Suprapubic skin (tissue), 4 donors: Measurements from ENCODE around the gene CALB2. TPM values are rescaled to one million over a fixed set of nuclear protein-coding genes. Genes with fewer than 3 reads are reported as not detected.

Experiments
- DNase-seq, 2 donors: peaks; one replicate each; pipeline ENCODE4 v3.0.0-alpha.2; 2019; ENCODE audit warnings: low spot score in 2 of 2
- H3K27ac ChIP-seq: fragments of 200-600 bp; sonication (generic); one replicate; pipeline ENCODE4 v1.5.1; 2019
- H3K27me3 ChIP-seq: fragments of 200-600 bp; sonication (generic); one replicate; pipeline ENCODE4 v1.5.1; 2019
- H3K36me3 ChIP-seq: fragments of 200-600 bp; sonication (generic); one replicate; pipeline ENCODE4 v1.5.1; 2019
- H3K4me1 ChIP-seq: fragments of 200-600 bp; sonication (generic); one replicate; pipeline ENCODE4 v1.5.1; 2019
- H3K4me3 ChIP-seq: fragments of 200-600 bp; sonication (generic); one replicate; pipeline ENCODE4 v1.5.1; 2019; ENCODE audit warnings: mild to moderate bottlenecking
- H3K9me3 ChIP-seq: fragments of 200-600 bp; sonication (generic); one replicate; pipeline ENCODE4 v1.5.1; 2019
- CTCF ChIP-seq, 2 donors: fragments of 200-600 bp in 1 of 2; fragments of 450-650 bp in 1 of 2; sonication (generic) in 1 of 2; IDR thresholded peaks; one replicate each; pipeline ENCODE4 v1.5.1; 2016 to 2019; ENCODE audit warnings: antibody characterized with exemption in 2 of 2, mild to moderate bottlenecking in 1 of 2, moderate library complexity in 1 of 2
- EP300 ChIP-seq: sonication (generic); formaldehyde crosslinking; IDR thresholded peaks from one replicate; pipeline ENCODE4 v1.6.1; 2017; ENCODE audit warnings: antibody characterized with exemption
- POLR2A ChIP-seq, 2 donors: fragments of 450-650 bp; IDR thresholded peaks; one replicate each; pipeline ENCODE4 v1.6.1; 2017; ENCODE audit warnings: antibody characterized with exemption in 2 of 2, mild to moderate bottlenecking in 2 of 2, moderate library complexity in 2 of 2
- POLR2AphosphoS5 ChIP-seq, 3 donors: sonication (generic); formaldehyde crosslinking; IDR thresholded peaks; one replicate each; pipeline ENCODE4 v1.6.1; 2017; ENCODE audit warnings: antibody characterized with exemption in 3 of 3
- WGBS: methylation state at CpG from one replicate; pipeline ENCODE4 v1.1.5; 2018; 5-methylcytosine and 5-hydroxymethylcytosine counted together
- total RNA-seq, 4 donors: library from RNA; depleted of rRNA; stranded (reverse); fragments of >200 nt; gene quantifications; one replicate each; pipeline ENCODE4 v1.1.0, GENCODE V29; 2016

The CALB2 gene
- total RNA-seq, 4 donors from 2014 or later: 4.3 to 7.7 (median 5.6) TPM

GRCh38 chr16:71426069-71426879 lies 67.8 kb downstream of the CALB2 start:
- peak overlapping the region; percentile 7 for H3K4me3 ChIP-seq
- peaks cover 40% of the 10 kb centered on the region for H3K27me3 ChIP-seq
- H3K36me3 ChIP-seq: no peaks in the 10 kb centered on the region
- WGBS: 1% methylated on average over 33 of the region's 48 CpGs
- no peaks in the 10 kb centered on the region for H3K9me3 ChIP-seq
- no peaks in the 10 kb centered on the region for H3K4me1 ChIP-seq
- peak in 1 of 2 donors; percentile 59 for DNase-seq
- H3K27ac ChIP-seq: no peak overlapping the region
- TF ChIP-seq CTCF (IDR thresholded peaks at IDR 0.05) (no peak), EP300 (no peak), POLR2AphosphoS5 (IDR thresholded peaks at IDR 0.05) (no peak)

GRCh38 chr16:71426880-71427615 lies 68.5 kb downstream of the CALB2 start:
- Histone ChIP-seq H3K4me3 (no peak overlapping the region), H3K27ac (no peak overlapping the region), H3K4me1 (no peaks in the 10 kb centered on the region), H3K36me3 (no peaks in the 10 kb centered on the region), H3K27me3 (peaks cover 36% of the 10 kb centered on the region), H3K9me3 (no peaks in the 10 kb centered on the region)
- DNase-seq: peak in 1 of 2 donors; percentile 37
- TF ChIP-seq POLR2A (IDR thresholded peaks at IDR 0.05) (no peak), POLR2AphosphoS5 (IDR thresholded peaks at IDR 0.05) (no peak), CTCF (IDR thresholded peaks at IDR 0.05) (no peak), EP300 (no peak)
- WGBS: 73% methylated on average over 12 of the region's 12 CpGs

- no peaks in the 10 kb centered on the region for H3K36me3 ChIP-seq
- DNase-seq: no peak
- TF ChIP-seq EP300 (no peak), POLR2A (IDR thresholded peaks at IDR 0.05) (no peak), CTCF (IDR thresholded peaks at IDR 0.05) (no peak), POLR2AphosphoS5 (IDR thresholded peaks at IDR 0.05) (no peak)
- no peak overlapping the region for H3K27ac ChIP-seq
- no peak overlapping the region for H3K4me3 ChIP-seq
- H3K9me3 ChIP-seq: no peaks in the 10 kb centered on the region
- H3K4me1 ChIP-seq: no peaks in the 10 kb centered on the region
- peaks cover 30% of the 10 kb centered on the region for H3K27me3 ChIP-seq
Measured at GRCh38 chr16:71428385-71428784, 69.9 kb downstream of the CALB2 start.

GRCh38 chr16:71428883-71429282 lies 70.4 kb downstream of the CALB2 start:
- no peak overlapping the region for H3K4me3 ChIP-seq
- no peaks in the 10 kb centered on the region for H3K9me3 ChIP-seq
- no peak for DNase-seq
- H3K36me3 ChIP-seq: no peaks in the 10 kb centered on the region
- H3K27me3 ChIP-seq: peaks cover 29% of the 10 kb centered on the region
- no peak for TF ChIP-seq CTCF (IDR thresholded peaks at IDR 0.05)
- TF ChIP-seq POLR2AphosphoS5 (IDR thresholded peaks at IDR 0.05): no peak
- TF ChIP-seq POLR2A (IDR thresholded peaks at IDR 0.05): no peak
- TF ChIP-seq EP300: no peak
- H3K27ac ChIP-seq: no peak overlapping the region
- 84% methylated on average over 2 of the region's 2 CpGs for WGBS
- H3K4me1 ChIP-seq: no peaks in the 10 kb centered on the region

GRCh38 chr16:71429581-71429980 lies 71.1 kb downstream of the CALB2 start:
- TF ChIP-seq POLR2AphosphoS5 (IDR thresholded peaks at IDR 0.05): no peak
- 76% methylated on average over 3 of the region's 3 CpGs for WGBS

More at GRCh38 chr16:71429581-71429980, 71.1 kb downstream of the CALB2 start:
- H3K4me3 ChIP-seq: no peak overlapping the region
- H3K36me3 ChIP-seq: no peaks in the 10 kb centered on the region
- H3K27me3 ChIP-seq: peaks cover 22% of the 10 kb centered on the region
- no peaks in the 10 kb centered on the region for H3K4me1 ChIP-seq
- no peak for DNase-seq
- H3K9me3 ChIP-seq: no peaks in the 10 kb centered on the region
- H3K27ac ChIP-seq: no peak overlapping the region
